ENCODE data around the gene DCHS2.

GRCh38 chr4:154471032-154471431 lies 20.6 kb downstream of the DCHS2 start:
- TF ChIP-seq, protein P1, sequence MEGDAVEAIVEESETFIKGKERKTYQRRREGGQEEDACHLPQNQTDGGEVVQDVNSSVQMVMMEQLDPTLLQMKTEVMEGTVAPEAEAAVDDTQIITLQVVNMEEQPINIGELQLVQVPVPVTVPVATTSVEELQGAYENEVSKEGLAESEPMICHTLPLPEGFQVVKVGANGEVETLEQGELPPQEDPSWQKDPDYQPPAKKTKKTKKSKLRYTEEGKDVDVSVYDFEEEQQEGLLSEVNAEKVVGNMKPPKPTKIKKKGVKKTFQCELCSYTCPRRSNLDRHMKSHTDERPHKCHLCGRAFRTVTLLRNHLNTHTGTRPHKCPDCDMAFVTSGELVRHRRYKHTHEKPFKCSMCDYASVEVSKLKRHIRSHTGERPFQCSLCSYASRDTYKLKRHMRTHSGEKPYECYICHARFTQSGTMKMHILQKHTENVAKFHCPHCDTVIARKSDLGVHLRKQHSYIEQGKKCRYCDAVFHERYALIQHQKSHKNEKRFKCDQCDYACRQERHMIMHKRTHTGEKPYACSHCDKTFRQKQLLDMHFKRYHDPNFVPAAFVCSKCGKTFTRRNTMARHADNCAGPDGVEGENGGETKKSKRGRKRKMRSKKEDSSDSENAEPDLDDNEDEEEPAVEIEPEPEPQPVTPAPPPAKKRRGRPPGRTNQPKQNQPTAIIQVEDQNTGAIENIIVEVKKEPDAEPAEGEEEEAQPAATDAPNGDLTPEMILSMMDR (IDR thresholded peaks at IDR 0.05; ENCODE audit: low read length) = no peak
- TF ChIP-seq EZH2 (IDR thresholded peaks at IDR 0.05; ENCODE audit: borderline replicate concordance, low read length) = no peak
